Right lobe of liver (tissue), 6 donors: ENCODE data around the gene NCS1. TPM values are rescaled to one million over a fixed set of nuclear protein-coding genes. Genes with fewer than 3 reads are reported as not detected.

ENCODE experiments used
- ATAC-seq, 4 donors: fragments of 200-7000 bp; cut with Tn5 transposase; one replicate each; pipeline ENCODE4 v1.9.1; 2020; ENCODE audit warnings: mild to moderate bottlenecking in 4 of 4, moderate library complexity in 4 of 4
- DNase-seq, 3 donors: peaks; one replicate each; pipeline ENCODE4 v3.0.0-alpha.2; 2020
- H3K27ac ChIP-seq, 3 donors: fragments of 200-600 bp; one replicate each; pipeline ENCODE4 v1.8.0; 2022
- H3K27me3 ChIP-seq, 2 donors: fragments of 200-600 bp; one replicate each; pipeline ENCODE4 v1.8.0; 2022
- H3K36me3 ChIP-seq, 4 donors: fragments of 200-600 bp; sonication (generic) in 1 of 4; one replicate each; pipeline versions ENCODE4 v1.5.1 to v1.8.0; 2017 to 2022; ENCODE audit warnings: control low read depth in 1 of 4
- H3K4me1 ChIP-seq, 4 donors: fragments of 200-600 bp; sonication (generic) in 1 of 4; one replicate each; pipeline versions ENCODE4 v1.5.1 to v1.8.0; 2017 to 2022; ENCODE audit warnings: control low read depth in 1 of 4
- H3K4me3 ChIP-seq, 3 donors: fragments of 200-600 bp; one replicate each; pipeline ENCODE4 v1.8.0; 2022
- H3K9me3 ChIP-seq, 4 donors: fragments of 200-600 bp; sonication (generic) in 1 of 4; one replicate each; pipeline versions ENCODE4 v1.5.1 to v1.8.0; 2017 to 2022; ENCODE audit warnings: control low read depth in 1 of 4
- POLR2A ChIP-seq: fragments of 450-650 bp; IDR thresholded peaks from one replicate; pipeline ENCODE4 v1.6.1; 2017; ENCODE audit warnings: antibody characterized with exemption, mild to moderate bottlenecking
- WGBS: methylation state at CpG from one replicate; pipeline ENCODE4 v1.1.6; 2018; ENCODE audit warnings: low coverage, low lambda C conversion rate; ENCODE audit not compliant: insufficient coverage; ENCODE audit errors: missing lambda C conversion rate; 5-methylcytosine and 5-hydroxymethylcytosine counted together
- intact Hi-C, 2 donors: fragments of 100-400 bp; cut with DNase I; formaldehyde crosslinking; loops; one replicate each; pipeline versions ENCODE4 v1.11.2 to v1.14.1; 2022
- total RNA-seq, 6 experiments: library from RNA; depleted of rRNA in 2 of 6; stranded (reverse); fragments of >200 nt in 2 of 6; fragmentation: NEBNext Ultra II Directional in 3 of 6; extraction: Animal tissue kit (Norgen Biotek cat#: 25700) in 3 of 6; gene quantifications; one replicate each; pipeline versions ENCODE4 v1.1.0 to v1.2.4, GENCODE V29; 2016 to 2023
- TF ChIP-seq, protein P1 (sequence below), 4 donors: fragments of 200-600 bp in 3 of 4; fragments of 450-650 bp in 1 of 4; IDR thresholded peaks; one replicate each; pipeline versions ENCODE4 v1.5.1 to v1.8.0; 2016 to 2022; ENCODE audit warnings: antibody characterized with exemption in 4 of 4, mild to moderate bottlenecking in 2 of 4
- donor health status: DM: no; HTN: yes; CAD: no.
- donor health status: DM: no; HTN: no; CAD: no.
- donor health status: DM: no; HTN: no; CAD: no.
- donor health status: DM: no; HTN: yes; CAD: no.
- donor health status: DM: no; HTN: yes; CAD: no.

NCS1 gene
- total RNA-seq, 6 experiments from 2014 or later: 1.6 to 3.3 (median 2.8) TPM

DNA sequence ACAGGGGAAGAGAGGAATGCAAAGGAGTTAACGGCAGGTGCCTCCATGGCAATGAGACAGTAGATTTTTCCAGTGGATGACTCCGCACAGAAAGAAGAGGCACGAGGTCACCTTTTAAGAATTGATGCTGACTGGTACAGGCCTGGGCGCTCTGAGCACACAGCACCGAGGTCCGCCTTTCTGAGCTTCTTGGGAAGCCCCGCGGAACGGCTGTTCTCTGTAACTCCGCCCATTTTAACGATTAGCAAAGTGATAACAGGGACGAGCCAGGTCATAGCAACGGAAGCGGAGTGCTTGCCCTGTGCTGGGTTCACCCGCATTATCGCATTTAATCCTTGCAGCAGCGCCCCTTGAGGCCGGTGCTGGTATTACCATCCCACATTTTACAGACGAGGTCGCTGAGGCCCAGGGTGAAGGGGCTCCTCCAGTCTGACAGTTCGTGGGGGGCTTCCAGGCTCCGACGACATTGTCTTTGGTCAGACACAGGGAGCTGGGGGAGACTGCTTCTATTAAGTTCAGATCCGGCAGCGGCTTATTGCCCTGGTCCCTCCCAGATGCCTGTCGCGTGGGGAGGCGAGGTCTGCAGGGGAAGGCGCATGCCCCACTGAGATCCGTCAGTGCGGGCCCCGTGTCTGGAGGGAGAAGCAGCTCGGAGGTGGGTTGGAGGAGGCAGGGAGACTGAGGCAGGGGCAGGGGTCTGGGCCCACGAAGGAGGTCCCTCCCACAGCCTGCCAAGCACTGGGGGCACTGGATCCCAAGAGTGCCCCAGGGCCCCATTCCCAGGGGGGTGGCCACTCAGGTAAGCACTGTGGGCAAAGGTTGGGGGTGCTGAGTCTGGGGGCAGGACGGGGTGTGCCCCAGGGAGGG lies 71.0 kb downstream of the NCS1 start:
- H3K4me3 ChIP-seq: peak overlapping the region in 2 of 3 donors; percentile 28 to 43
- WGBS: 12% methylated on average over 20 of the region's 35 CpGs
- H3K27me3 ChIP-seq: no peaks in the 10 kb centered on the region
- ATAC-seq (peak; percentile 76 to 85 (median 84)), DNase-seq (peak; percentile 73 to 88 (median 86))
- H3K9me3 ChIP-seq: no peaks in the 10 kb centered on the region
- peaks cover 0 to 26% (median 5%) of the 10 kb centered on the region in 4 donors for H3K4me1 ChIP-seq
- intact Hi-C loops: no loop called here
- TF ChIP-seq, protein P1, sequence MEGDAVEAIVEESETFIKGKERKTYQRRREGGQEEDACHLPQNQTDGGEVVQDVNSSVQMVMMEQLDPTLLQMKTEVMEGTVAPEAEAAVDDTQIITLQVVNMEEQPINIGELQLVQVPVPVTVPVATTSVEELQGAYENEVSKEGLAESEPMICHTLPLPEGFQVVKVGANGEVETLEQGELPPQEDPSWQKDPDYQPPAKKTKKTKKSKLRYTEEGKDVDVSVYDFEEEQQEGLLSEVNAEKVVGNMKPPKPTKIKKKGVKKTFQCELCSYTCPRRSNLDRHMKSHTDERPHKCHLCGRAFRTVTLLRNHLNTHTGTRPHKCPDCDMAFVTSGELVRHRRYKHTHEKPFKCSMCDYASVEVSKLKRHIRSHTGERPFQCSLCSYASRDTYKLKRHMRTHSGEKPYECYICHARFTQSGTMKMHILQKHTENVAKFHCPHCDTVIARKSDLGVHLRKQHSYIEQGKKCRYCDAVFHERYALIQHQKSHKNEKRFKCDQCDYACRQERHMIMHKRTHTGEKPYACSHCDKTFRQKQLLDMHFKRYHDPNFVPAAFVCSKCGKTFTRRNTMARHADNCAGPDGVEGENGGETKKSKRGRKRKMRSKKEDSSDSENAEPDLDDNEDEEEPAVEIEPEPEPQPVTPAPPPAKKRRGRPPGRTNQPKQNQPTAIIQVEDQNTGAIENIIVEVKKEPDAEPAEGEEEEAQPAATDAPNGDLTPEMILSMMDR (IDR thresholded peaks at IDR 0.05): peak; percentile 91 to 96 (median 94)
- TF ChIP-seq POLR2A: peak; percentile 42
- no peaks in the 10 kb centered on the region for H3K36me3 ChIP-seq
- H3K27ac ChIP-seq: peak overlapping the region; percentile 66 to 95 (median 88)

DNA sequence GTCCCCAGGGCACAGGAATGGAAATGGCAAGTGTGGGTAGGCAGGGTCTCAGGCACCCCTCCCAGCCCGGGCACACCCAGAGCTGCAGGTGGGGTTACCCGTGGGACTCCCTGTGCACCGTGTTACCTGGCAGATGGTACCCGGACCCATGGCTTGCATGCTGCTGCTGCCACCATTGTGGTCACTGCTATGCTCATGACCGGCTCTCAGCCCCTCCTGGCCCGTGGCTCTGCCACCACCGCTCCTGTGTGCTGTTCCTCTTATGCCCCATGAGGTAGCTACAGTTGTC lies 71.6 kb downstream of the NCS1 start:
- Histone ChIP-seq H3K27me3 (no peaks in the 10 kb centered on the region), H3K9me3 (no peaks in the 10 kb centered on the region), H3K4me3 (no peak overlapping the region), H3K36me3 (no peaks in the 10 kb centered on the region), H3K27ac (no peak overlapping the region), H3K4me1 (peaks cover 0 to 26% (median 5%) of the 10 kb centered on the region in 4 donors)
- 100% methylated on average over 3 of the region's 7 CpGs for WGBS
- DNase-seq (peak in 1 of 3 donors; percentile 52), ATAC-seq (no peak)
- intact Hi-C loops: no loop called here
- no peak for TF ChIP-seq POLR2A
- TF ChIP-seq, protein P1 (IDR thresholded peaks at IDR 0.05): no peak

GRCh38 chr9:130244548-130245165 lies 72.5 kb downstream of the NCS1 start:
- Histone ChIP-seq H3K4me3 (no peak overlapping the region), H3K27ac (no peak overlapping the region), H3K27me3 (no peaks in the 10 kb centered on the region), H3K36me3 (no peaks in the 10 kb centered on the region), H3K9me3 (no peaks in the 10 kb centered on the region), H3K4me1 (peaks cover 0 to 26% (median 5%) of the 10 kb centered on the region in 4 donors)
- no peak for TF ChIP-seq POLR2A
- TF ChIP-seq, protein P1 (IDR thresholded peaks at IDR 0.05): no peak
- WGBS: 93% methylated on average over 4 of the region's 13 CpGs
- ATAC-seq: no peak
- intact Hi-C loops: no loop called here
- DNase-seq: peak in 1 of 3 donors; percentile 47

GRCh38 chr9:130245474-130245873 lies 73.3 kb downstream of the NCS1 start:
- intact Hi-C loops: no loop called here
- ATAC-seq (no peak), DNase-seq (peak in 1 of 3 donors; percentile 54)
- no peak overlapping the region for H3K4me3 ChIP-seq
- H3K36me3 ChIP-seq: no peaks in the 10 kb centered on the region
- no peaks in the 10 kb centered on the region for H3K9me3 ChIP-seq
- no peaks in the 10 kb centered on the region for H3K27me3 ChIP-seq
- H3K27ac ChIP-seq: no peak overlapping the region
- TF ChIP-seq, protein P1 (IDR thresholded peaks at IDR 0.05): no peak
- TF ChIP-seq POLR2A: no peak
- peaks cover 0 to 22% (median 5%) of the 10 kb centered on the region in 4 donors for H3K4me1 ChIP-seq
- WGBS: 100% methylated on average over 5 of the region's 11 CpGs
